PC-9 (cell line): ENCODE results near the gene KIAA2012. TPM values are rescaled to one million over a fixed set of nuclear protein-coding genes. Genes with fewer than 3 reads are reported as not detected.

Experiments used
- BruUV-seq: library from RNA; stranded (reverse); fragments of 400-500 nt; replicated peaks from 2 replicates; lab custom pipeline; 2021; lab: Mats Ljungman, UMichigan
- CTCF ChIA-PET: fragments of 300-600 bp; sonication (Branson Sonifier 250); formaldehyde crosslinking; loops from one replicate; lab custom pipeline; 2022; ENCODE audit warnings: antibody characterized with exemption; lab: Charles Lee
- POLR2A ChIA-PET: fragments of 300-600 bp; sonication (Branson Sonifier 250); formaldehyde crosslinking; loops from one replicate; lab custom pipeline; 2022; ENCODE audit warnings: antibody characterized with exemption; ENCODE audit not compliant: unreplicated experiment; lab: Charles Lee
- DNase-seq, 2 experiments: peaks; one replicate each; pipeline versions ENCODE4 v3.0.0 to v3.0.0-alpha.2; 2015 to 2022; ENCODE audit warnings: mixed read lengths in 1 of 2
- H2AFZ ChIP-seq: fragments of 200-600 bp; sonication (generic); 2 replicates; pipeline ENCODE4 v1.8.1; 2017; ENCODE audit warnings: antibody characterized with exemption
- H3F3A ChIP-seq: fragments of 200-600 bp; sonication (generic); 2 replicates; pipeline ENCODE4 v1.8.1; 2017; ENCODE audit warnings: antibody characterized with exemption, mild to moderate bottlenecking, low read depth; ENCODE audit not compliant: insufficient read depth
- H3K27ac ChIP-seq: fragments of 200-600 bp; sonication (generic); 2 replicates; pipeline ENCODE4 v1.6.1; 2016; ENCODE audit warnings: mixed run types
- H3K27me3 ChIP-seq: fragments of 200-600 bp; sonication (generic); 2 replicates; pipeline ENCODE4 v1.6.1; 2016; ENCODE audit warnings: low read depth, mixed run types; ENCODE audit not compliant: insufficient read depth
- H3K36me3 ChIP-seq: fragments of 200-600 bp; sonication (generic); 2 replicates; pipeline ENCODE4 v1.6.1; 2016; ENCODE audit warnings: low read depth, mixed run types
- H3K4me1 ChIP-seq: fragments of 200-600 bp; sonication (generic); replicated peaks from 2 replicates; pipeline ENCODE4 v1.6.1; 2016; ENCODE audit warnings: mixed run types; ENCODE audit not compliant: insufficient read depth
- H3K4me2 ChIP-seq: fragments of 200-600 bp; sonication (generic); 2 replicates; pipeline ENCODE4 v1.6.1; 2017; ENCODE audit warnings: mixed run types
- H3K4me3 ChIP-seq: fragments of 200-600 bp; sonication (generic); 2 replicates; pipeline ENCODE4 v1.6.1; 2016; ENCODE audit warnings: mixed run types
- H3K79me2 ChIP-seq: fragments of 200-600 bp; sonication (generic); 2 replicates; pipeline ENCODE4 v1.6.1; 2017; ENCODE audit warnings: low read depth, mixed run types
- H3K9me2 ChIP-seq: fragments of 200-600 bp; sonication (generic); 2 replicates; pipeline ENCODE4 v1.8.1; 2017; ENCODE audit warnings: mild to moderate bottlenecking; ENCODE audit not compliant: insufficient read depth
- H3K9me3 ChIP-seq: fragments of 200-600 bp; sonication (generic); 2 replicates; pipeline ENCODE4 v1.8.1; 2016; ENCODE audit warnings: low read depth; ENCODE audit not compliant: insufficient read depth
- H4K20me1 ChIP-seq: fragments of 200-600 bp; sonication (generic); 2 replicates; pipeline ENCODE4 v1.8.1; 2017; ENCODE audit not compliant: insufficient read depth
- EZH2 ChIP-seq: fragments of 200-600 bp; sonication (generic); IDR thresholded peaks from 2 replicates; pipeline ENCODE4 v1.8.0; 2017; ENCODE audit warnings: antibody characterized with exemption, low read depth
- intact Hi-C: fragments of 100-400 bp; cut with micrococcal nuclease; formaldehyde crosslinking; loops from one replicate; pipeline ENCODE4 v1.10.0; 2022; ENCODE audit not compliant: unreplicated experiment
- total RNA-seq: library from RNA; stranded (reverse); gene quantifications from 2 replicates; pipeline ENCODE4 v1.2.3, GENCODE V29; 2021
- TF ChIP-seq, protein P1 (sequence below): fragments of 200-600 bp; sonication (generic); conservative IDR thresholded peaks from 2 replicates; pipeline ENCODE4 v1.6.1; 2017; ENCODE audit warnings: mixed run types, antibody characterized with exemption, mild to moderate bottlenecking, moderate library complexity

Gene KIAA2012
- total RNA-seq, 1 experiment from 2014 or later = not detected

DNA sequence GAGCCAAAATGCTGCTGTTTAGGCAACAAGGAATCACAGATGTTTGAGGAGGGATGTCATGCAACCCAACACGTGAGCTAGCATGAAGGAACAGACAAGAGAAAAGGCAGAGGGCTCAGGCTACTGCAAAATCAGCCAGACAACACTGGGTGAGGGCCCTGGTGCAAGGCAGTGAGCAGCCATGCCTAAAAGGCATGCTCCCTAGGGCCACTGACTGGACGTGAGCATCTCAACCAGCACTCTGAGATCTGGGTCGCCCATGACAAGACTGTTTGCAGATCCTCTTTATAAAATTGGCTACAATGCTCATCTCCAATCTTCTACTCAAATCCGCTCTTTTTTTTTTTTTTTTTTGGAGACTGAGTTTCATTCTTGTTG is 49.1 kb downstream of the KIAA2012 start:
- DNase-seq = no peak
- Histone ChIP-seq H3F3A (no peaks in the 10 kb centered on the region), H3K36me3 (no peaks in the 10 kb centered on the region), H3K4me2 (no peak overlapping the region), H3K27me3 (no peaks in the 10 kb centered on the region), H4K20me1 (no peaks in the 10 kb centered on the region), H2AFZ (no peak overlapping the region), H3K9me3 (no peaks in the 10 kb centered on the region), H3K4me3 (no peak overlapping the region), H3K4me1 (no peaks in the 10 kb centered on the region), H3K79me2 (no peaks in the 10 kb centered on the region), H3K27ac (no peak overlapping the region), H3K9me2 (no peaks in the 10 kb centered on the region)
- POLR2A ChIA-PET = no interaction called here
- CTCF ChIA-PET = no interaction called here
- BruUV-seq = no TSS peak
- no peak for TF ChIP-seq EZH2
- TF ChIP-seq, protein P1, sequence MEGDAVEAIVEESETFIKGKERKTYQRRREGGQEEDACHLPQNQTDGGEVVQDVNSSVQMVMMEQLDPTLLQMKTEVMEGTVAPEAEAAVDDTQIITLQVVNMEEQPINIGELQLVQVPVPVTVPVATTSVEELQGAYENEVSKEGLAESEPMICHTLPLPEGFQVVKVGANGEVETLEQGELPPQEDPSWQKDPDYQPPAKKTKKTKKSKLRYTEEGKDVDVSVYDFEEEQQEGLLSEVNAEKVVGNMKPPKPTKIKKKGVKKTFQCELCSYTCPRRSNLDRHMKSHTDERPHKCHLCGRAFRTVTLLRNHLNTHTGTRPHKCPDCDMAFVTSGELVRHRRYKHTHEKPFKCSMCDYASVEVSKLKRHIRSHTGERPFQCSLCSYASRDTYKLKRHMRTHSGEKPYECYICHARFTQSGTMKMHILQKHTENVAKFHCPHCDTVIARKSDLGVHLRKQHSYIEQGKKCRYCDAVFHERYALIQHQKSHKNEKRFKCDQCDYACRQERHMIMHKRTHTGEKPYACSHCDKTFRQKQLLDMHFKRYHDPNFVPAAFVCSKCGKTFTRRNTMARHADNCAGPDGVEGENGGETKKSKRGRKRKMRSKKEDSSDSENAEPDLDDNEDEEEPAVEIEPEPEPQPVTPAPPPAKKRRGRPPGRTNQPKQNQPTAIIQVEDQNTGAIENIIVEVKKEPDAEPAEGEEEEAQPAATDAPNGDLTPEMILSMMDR = no peak
- intact Hi-C loops = no loop called here

DNA sequence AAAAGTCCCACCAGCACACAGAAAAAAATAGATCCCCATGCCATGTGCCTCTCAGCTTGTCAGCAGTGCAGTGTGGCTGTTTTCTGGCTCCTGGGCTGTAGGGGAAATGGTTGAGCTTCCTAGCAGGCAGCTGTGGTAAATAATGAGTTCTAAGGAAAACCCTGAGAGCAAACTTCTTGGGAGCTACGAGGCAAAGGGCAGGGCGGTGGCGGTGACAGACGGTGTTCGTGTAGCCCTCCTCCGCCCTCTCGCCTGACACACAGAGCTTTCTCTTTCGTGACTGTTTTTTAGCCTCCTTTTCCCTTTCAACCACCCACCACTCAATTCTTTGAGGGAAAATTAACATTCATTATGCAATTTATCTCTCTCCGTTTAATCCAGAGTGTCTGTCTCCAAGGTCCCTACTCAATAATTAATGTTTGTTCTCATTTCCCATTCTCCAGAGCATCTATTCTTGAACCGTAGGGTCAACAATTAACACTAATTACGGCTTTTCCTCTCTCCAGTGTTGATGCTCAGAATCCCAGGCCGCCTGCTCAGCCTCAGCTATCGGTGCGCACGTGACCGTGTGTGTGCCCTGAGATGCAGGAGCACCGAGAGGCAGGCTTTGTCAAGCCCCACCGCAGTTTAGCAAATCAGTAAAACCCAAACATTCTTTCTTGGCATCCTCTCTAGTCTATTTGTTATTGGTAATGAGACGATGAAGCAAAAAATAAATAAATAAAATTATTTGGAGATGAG is 50.1 kb downstream of the KIAA2012 start:
- BruUV-seq = no TSS peak
- Histone ChIP-seq H3K27me3 (no peaks in the 10 kb centered on the region), H3K4me1 (no peaks in the 10 kb centered on the region)

DNA sequence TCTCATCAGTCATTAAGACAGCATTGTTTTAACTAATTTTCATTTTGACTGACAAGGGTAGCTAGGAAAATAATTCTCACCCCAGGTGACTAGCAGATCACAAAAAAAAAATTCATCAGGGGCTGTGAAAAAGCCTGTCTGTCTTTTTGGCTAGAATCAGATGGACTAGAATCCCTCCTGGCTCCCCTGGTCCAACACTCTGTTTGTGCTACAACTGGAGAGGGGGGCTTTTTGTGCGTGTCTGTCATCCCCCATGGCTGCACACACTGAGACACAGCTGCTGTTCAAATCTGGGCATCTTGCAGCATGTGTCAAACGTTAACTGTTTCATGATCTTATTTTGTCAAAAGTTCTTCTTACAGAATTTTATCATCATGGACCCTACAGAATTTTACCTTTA is 51.2 kb downstream of the KIAA2012 start:
- H3K4me3 ChIP-seq = no peak overlapping the region
- H4K20me1 ChIP-seq = no peaks in the 10 kb centered on the region
- no peak for DNase-seq
- H3K4me1 ChIP-seq = no peaks in the 10 kb centered on the region
- ChIA-PET CTCF (no interaction called here), POLR2A (no interaction called here)
- no peaks in the 10 kb centered on the region for H3F3A ChIP-seq
- TF ChIP-seq, protein P1 = no peak
- no peak for TF ChIP-seq EZH2
- no peaks in the 10 kb centered on the region for H3K9me2 ChIP-seq
- no peaks in the 10 kb centered on the region for H3K36me3 ChIP-seq
- H3K27ac ChIP-seq = no peak overlapping the region
- no peaks in the 10 kb centered on the region for H3K79me2 ChIP-seq
- intact Hi-C loops = no loop called here
- no TSS peak for BruUV-seq
- no peaks in the 10 kb centered on the region for H3K9me3 ChIP-seq
- no peak overlapping the region for H3K4me2 ChIP-seq
- no peaks in the 10 kb centered on the region for H3K27me3 ChIP-seq
- H2AFZ ChIP-seq = no peak overlapping the region

More for the DNA sequence above, 50.1 kb downstream of the KIAA2012 start:
- ChIA-PET CTCF (no interaction called here), POLR2A (no interaction called here)
- Histone ChIP-seq H3K9me3 (no peaks in the 10 kb centered on the region), H3F3A (no peaks in the 10 kb centered on the region), H3K36me3 (no peaks in the 10 kb centered on the region), H4K20me1 (no peaks in the 10 kb centered on the region), H3K4me2 (no peak overlapping the region), H3K27ac (no peak overlapping the region), H3K79me2 (no peaks in the 10 kb centered on the region), H3K9me2 (no peaks in the 10 kb centered on the region), H3K4me3 (no peak overlapping the region), H2AFZ (no peak overlapping the region)
- intact Hi-C loops = no loop called here
- TF ChIP-seq, protein P1 = no peak
- no peak for TF ChIP-seq EZH2
- DNase-seq = no peak
